Mesenchymal stem cell (in vitro differentiated cells and primary cell): ENCODE data around the gene ESPL1.

ENCODE experiments used
- DNase-seq: peaks from one replicate; pipeline ENCODE4 v3.0.0-alpha.2; 2013
- H2AFZ ChIP-seq: one replicate; pipeline ENCODE4 v1.6.1; 2013; ENCODE audit warnings: low read depth, mild to moderate bottlenecking, control low read depth, inconsistent platforms, low read length, moderate library complexity
- H2AK5ac ChIP-seq: 2 replicates; pipeline ENCODE4 v1.6.1; 2013; ENCODE audit warnings: low read length, moderate library complexity, mild to moderate bottlenecking, inconsistent platforms; ENCODE audit not compliant: severe bottlenecking
- H2BK120ac ChIP-seq: one replicate; pipeline ENCODE4 v1.6.1; 2013; ENCODE audit warnings: low read depth, mild to moderate bottlenecking, inconsistent platforms, low read length, moderate library complexity
- H2BK12ac ChIP-seq, 2 experiments: one replicate each; pipeline ENCODE4 v1.6.1; 2013; ENCODE audit warnings: inconsistent platforms in 2 of 2, low read length in 2 of 2, mild to moderate bottlenecking in 2 of 2, moderate library complexity in 2 of 2, control low read depth in 1 of 2
- H2BK15ac ChIP-seq: one replicate; pipeline ENCODE4 v1.6.1; 2013; ENCODE audit warnings: mild to moderate bottlenecking, low read depth, inconsistent platforms; ENCODE audit not compliant: poor library complexity, severe bottlenecking
- H2BK5ac ChIP-seq: 2 replicates; pipeline ENCODE4 v1.6.1; 2013; ENCODE audit warnings: low read depth, mild to moderate bottlenecking, low read length, control low read depth, inconsistent platforms; ENCODE audit not compliant: poor library complexity, severe bottlenecking
- H3K14ac ChIP-seq, 2 experiments: one replicate each; pipeline ENCODE4 v1.6.1; 2013; ENCODE audit warnings: inconsistent platforms in 2 of 2, low read length in 2 of 2, control low read depth in 1 of 2, mild to moderate bottlenecking in 1 of 2, moderate library complexity in 1 of 2
- H3K18ac ChIP-seq, 2 experiments: one replicate each; pipeline ENCODE4 v1.6.1; 2013; ENCODE audit warnings: inconsistent platforms in 2 of 2, low read length in 2 of 2, control low read depth in 1 of 2, low read depth in 1 of 2, mild to moderate bottlenecking in 1 of 2
- H3K23ac ChIP-seq, 2 experiments: one replicate each; pipeline ENCODE4 v1.6.1; 2013; ENCODE audit warnings: inconsistent platforms in 2 of 2, low read length in 2 of 2, mild to moderate bottlenecking in 2 of 2, moderate library complexity in 2 of 2, control low read depth in 1 of 2
- H3K27ac ChIP-seq: 2 replicates; pipeline ENCODE4 v1.5.1; 2013; ENCODE audit warnings: mild to moderate bottlenecking, moderate library complexity, low read length, control low read depth, inconsistent platforms; ENCODE audit not compliant: poor library complexity, severe bottlenecking
- H3K27me3 ChIP-seq, 2 experiments: 2 replicates each; pipeline versions ENCODE4 v1.6.1 to v1.7.0; 2013; ENCODE audit warnings: low read length in 2 of 2, mild to moderate bottlenecking in 2 of 2, moderate library complexity in 2 of 2, control low read depth in 1 of 2, inconsistent platforms in 1 of 2; ENCODE audit not compliant: control insufficient read depth in 1 of 2, insufficient read depth in 1 of 2
- H3K36me3 ChIP-seq, 2 experiments: 2 replicates each; pipeline versions ENCODE4 v1.6.1 to v1.7.0; 2013; ENCODE audit warnings: low read length in 2 of 2, control low read depth in 1 of 2, inconsistent platforms in 1 of 2, low read depth in 1 of 2, mild to moderate bottlenecking in 1 of 2; ENCODE audit not compliant: insufficient read depth in 2 of 2, control insufficient read depth in 1 of 2
- H3K4ac ChIP-seq, 2 experiments: one replicate each; pipeline ENCODE4 v1.6.1; 2013; ENCODE audit warnings: inconsistent platforms in 2 of 2, low read length in 2 of 2, mild to moderate bottlenecking in 2 of 2, moderate library complexity in 2 of 2, control low read depth in 1 of 2, low read depth in 1 of 2
- H3K4me1 ChIP-seq: 2 replicates; pipeline ENCODE4 v1.6.1; 2013; ENCODE audit warnings: low read depth, low read length, control low read depth; ENCODE audit not compliant: control insufficient read depth, insufficient read depth
- H3K4me2 ChIP-seq: 2 replicates; pipeline ENCODE4 v1.6.1; 2013; ENCODE audit warnings: low read length, mild to moderate bottlenecking, inconsistent platforms; ENCODE audit not compliant: poor library complexity, severe bottlenecking
- H3K4me3 ChIP-seq, 2 experiments: 2 replicates each; pipeline versions ENCODE4 v1.5.1 to v1.7.0; 2013; ENCODE audit warnings: low read length in 2 of 2, mild to moderate bottlenecking in 2 of 2, control low read depth in 1 of 2, low read depth in 1 of 2; ENCODE audit not compliant: insufficient read depth in 1 of 2
- H3K79me1 ChIP-seq: replicated peaks from 2 replicates; pipeline ENCODE4 v1.6.1; 2013; ENCODE audit warnings: mild to moderate bottlenecking, control low read depth, low read length, inconsistent platforms; ENCODE audit not compliant: poor library complexity, severe bottlenecking
- H3K9ac ChIP-seq: 2 replicates; pipeline ENCODE4 v1.7.0; 2013; ENCODE audit warnings: mild to moderate bottlenecking, low read length, moderate library complexity
- H3K9me3 ChIP-seq: 2 replicates; pipeline ENCODE4 v1.7.0; 2013; ENCODE audit warnings: mild to moderate bottlenecking, low read length; ENCODE audit not compliant: control insufficient read depth
- H4K8ac ChIP-seq: one replicate; pipeline ENCODE4 v1.6.1; 2013; ENCODE audit warnings: inconsistent platforms, mild to moderate bottlenecking, low read length, moderate library complexity
- H4K91ac ChIP-seq: one replicate; pipeline ENCODE4 v1.6.1; 2013; ENCODE audit warnings: mild to moderate bottlenecking, low read length, inconsistent platforms
- WGBS: methylation state at CpG from one replicate; pipeline ENCODE4 v1.1.7; 2013; ENCODE audit warnings: mixed read lengths; 5-methylcytosine and 5-hydroxymethylcytosine counted together

The ESPL1 gene

DNA sequence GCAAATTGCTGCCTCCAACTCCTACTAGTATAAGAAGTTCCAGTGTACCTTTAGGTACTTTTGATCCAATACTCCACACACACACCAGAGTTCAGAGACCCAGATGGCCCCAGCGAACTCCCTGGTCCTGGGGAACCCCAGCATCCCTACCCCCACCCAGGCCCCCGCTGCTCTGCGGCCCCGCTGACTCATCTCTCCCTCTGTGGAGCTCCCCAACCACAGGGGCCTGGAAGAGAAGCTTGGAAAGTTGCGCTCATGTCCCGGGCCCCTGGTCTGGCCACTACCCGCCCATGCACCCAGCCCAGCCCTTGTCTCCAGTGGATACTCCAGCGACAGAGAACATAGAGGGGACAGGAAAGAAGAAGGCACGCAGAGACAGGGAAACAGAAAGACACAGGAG is 72.3 kb downstream of the ESPL1 start:
- Histone ChIP-seq H3K4me2 (no peak overlapping the region), H4K91ac (no peak overlapping the region), H2BK5ac (no peak overlapping the region), H2BK15ac (no peak overlapping the region), H3K23ac (no peak overlapping the region), H2BK12ac (no peak overlapping the region), H3K14ac (no peak overlapping the region), H3K36me3 (no peaks in the 10 kb centered on the region), H3K18ac (no peak overlapping the region), H3K27ac (no peak overlapping the region), H4K8ac (no peak overlapping the region), H3K4me1 (peaks cover 9% of the 10 kb centered on the region), H3K79me1 (no peaks in the 10 kb centered on the region), H3K4ac (no peak overlapping the region), H2AFZ (no peak overlapping the region), H3K9ac (no peak overlapping the region), H3K4me3 (no peak overlapping the region), H2BK120ac (no peak overlapping the region), H3K9me3 (no peaks in the 10 kb centered on the region), H2AK5ac (no peak overlapping the region), H3K27me3 (peaks cover 42 to 52% of the 10 kb centered on the region in 2 experiments)
- no peak for DNase-seq
- WGBS, result 90% methylated on average over 9 of the region's 9 CpGs
